ENCODE data around the gene RRH.

DNA sequence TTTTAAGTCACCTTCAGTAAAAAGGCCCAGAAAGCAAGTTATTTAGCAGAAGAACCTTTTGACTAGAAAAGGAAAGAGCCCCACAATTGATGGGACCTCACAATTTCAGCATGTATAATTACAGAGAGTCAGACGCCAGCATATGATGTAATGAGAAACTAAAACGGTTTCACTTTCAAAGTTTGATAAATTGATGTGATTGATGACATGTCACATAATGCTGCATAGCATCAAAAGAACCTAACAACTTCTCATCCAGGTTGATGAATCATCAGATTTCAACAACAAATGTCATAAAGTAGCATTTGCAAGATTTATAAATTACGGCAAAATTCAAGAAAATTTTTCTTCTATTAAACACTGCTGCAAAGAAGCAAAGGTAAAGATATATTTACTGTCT lies 16.1 kb upstream of the RRH start:
- TF ChIP-seq POLR2AphosphoS5 (IDR thresholded peaks at IDR 0.05; ENCODE audit: borderline replicate concordance, low read depth, low read length) = no peak
- no peak for TF ChIP-seq EZH2 (IDR thresholded peaks at IDR 0.05)

All from SK-N-MC (cell line).